ENCODE data around the gene CCDC59. TPM values are rescaled to one million over a fixed set of nuclear protein-coding genes. Genes with fewer than 3 reads are reported as not detected.
A peak's percentile ranks its signal among the peaks of the same experiment; 100 is the strongest.
"Not testable (repeated sequence)": the region's sequence is repeated elsewhere in the genome, so short reads cannot be mapped to it uniquely, and the experiment has no call there.

Gene CCDC59
- polyA plus RNA-seq, 1 donor from 2014 or later, result 64.5 TPM

GRCh38 chr12:82360834-82361233 lies 2.6 kb upstream of the CCDC59 start:
- H3K4me3 ChIP-seq (ENCODE audit: low read length); H3K9me2 ChIP-seq (ENCODE audit: insufficient read depth, low read length); H3K9ac ChIP-seq (ENCODE audit: low read length); H3K27me3 ChIP-seq (ENCODE audit: insufficient read depth, low read depth, low read length); H4K20me1 ChIP-seq (ENCODE audit: insufficient read depth); H2AFZ ChIP-seq (ENCODE audit: low read depth, low read length); H3K36me3 ChIP-seq (ENCODE audit: insufficient read depth, low read length); H3K9me3 ChIP-seq (ENCODE audit: low read length); H3K27ac ChIP-seq (ENCODE audit: low read length); H3F3A ChIP-seq (ENCODE audit: insufficient read depth, low read length, poor library complexity, severe bottlenecking); H3K4me2 ChIP-seq (ENCODE audit: low read length): not testable (repeated sequence)
- H3K79me2 ChIP-seq (replicated peaks; ENCODE audit: insufficient read depth, low read length), result peaks cover 32% of the 10 kb centered on the region

- Histone ChIP-seq H3K27ac (ENCODE audit: low read length) (no peak overlapping the region), H4K20me1 (ENCODE audit: insufficient read depth) (no peaks in the 10 kb centered on the region), H3K4me3 (ENCODE audit: low read length) (peak overlapping the region; percentile 79), H3K27me3 (ENCODE audit: insufficient read depth, low read depth, low read length) (no peaks in the 10 kb centered on the region), H3F3A (ENCODE audit: insufficient read depth, low read length, poor library complexity, severe bottlenecking) (no peaks in the 10 kb centered on the region), H2AFZ (ENCODE audit: low read depth, low read length) (peak overlapping the region; percentile 7), H3K36me3 (ENCODE audit: insufficient read depth, low read length) (no peaks in the 10 kb centered on the region), H3K4me2 (ENCODE audit: low read length) (peak overlapping the region; percentile 49), H3K9ac (ENCODE audit: low read length) (peak overlapping the region; percentile 94), H3K9me3 (ENCODE audit: low read length) (no peaks in the 10 kb centered on the region), H3K79me2 (replicated peaks; ENCODE audit: insufficient read depth, low read length) (peaks cover 34% of the 10 kb centered on the region), H3K9me2 (ENCODE audit: insufficient read depth, low read length) (no peaks in the 10 kb centered on the region)
- TF ChIP-seq, protein P1, sequence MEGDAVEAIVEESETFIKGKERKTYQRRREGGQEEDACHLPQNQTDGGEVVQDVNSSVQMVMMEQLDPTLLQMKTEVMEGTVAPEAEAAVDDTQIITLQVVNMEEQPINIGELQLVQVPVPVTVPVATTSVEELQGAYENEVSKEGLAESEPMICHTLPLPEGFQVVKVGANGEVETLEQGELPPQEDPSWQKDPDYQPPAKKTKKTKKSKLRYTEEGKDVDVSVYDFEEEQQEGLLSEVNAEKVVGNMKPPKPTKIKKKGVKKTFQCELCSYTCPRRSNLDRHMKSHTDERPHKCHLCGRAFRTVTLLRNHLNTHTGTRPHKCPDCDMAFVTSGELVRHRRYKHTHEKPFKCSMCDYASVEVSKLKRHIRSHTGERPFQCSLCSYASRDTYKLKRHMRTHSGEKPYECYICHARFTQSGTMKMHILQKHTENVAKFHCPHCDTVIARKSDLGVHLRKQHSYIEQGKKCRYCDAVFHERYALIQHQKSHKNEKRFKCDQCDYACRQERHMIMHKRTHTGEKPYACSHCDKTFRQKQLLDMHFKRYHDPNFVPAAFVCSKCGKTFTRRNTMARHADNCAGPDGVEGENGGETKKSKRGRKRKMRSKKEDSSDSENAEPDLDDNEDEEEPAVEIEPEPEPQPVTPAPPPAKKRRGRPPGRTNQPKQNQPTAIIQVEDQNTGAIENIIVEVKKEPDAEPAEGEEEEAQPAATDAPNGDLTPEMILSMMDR (IDR thresholded peaks at IDR 0.05; ENCODE audit: poor library complexity, severe bottlenecking), result no peak
- TF ChIP-seq EZH2 (IDR thresholded peaks at IDR 0.05; ENCODE audit: borderline replicate concordance, insufficient read depth, low read length, poor library complexity, severe bottlenecking) (no peak), MXI1 (conservative IDR thresholded peaks at IDR 0.05; ENCODE audit: poor library complexity, severe bottlenecking) (no peak), TAF1 (IDR thresholded peaks at IDR 0.05; ENCODE audit: low read depth) (no peak), EP300 (conservative IDR thresholded peaks at IDR 0.05; ENCODE audit: poor library complexity, severe bottlenecking) (no peak), POLR2AphosphoS5 (IDR thresholded peaks at IDR 0.05) (no peak), SMC3 (conservative IDR thresholded peaks at IDR 0.05; ENCODE audit: poor library complexity) (no peak), RAD21 (conservative IDR thresholded peaks at IDR 0.05) (no peak)
- TF ChIP-seq, protein P2, sequence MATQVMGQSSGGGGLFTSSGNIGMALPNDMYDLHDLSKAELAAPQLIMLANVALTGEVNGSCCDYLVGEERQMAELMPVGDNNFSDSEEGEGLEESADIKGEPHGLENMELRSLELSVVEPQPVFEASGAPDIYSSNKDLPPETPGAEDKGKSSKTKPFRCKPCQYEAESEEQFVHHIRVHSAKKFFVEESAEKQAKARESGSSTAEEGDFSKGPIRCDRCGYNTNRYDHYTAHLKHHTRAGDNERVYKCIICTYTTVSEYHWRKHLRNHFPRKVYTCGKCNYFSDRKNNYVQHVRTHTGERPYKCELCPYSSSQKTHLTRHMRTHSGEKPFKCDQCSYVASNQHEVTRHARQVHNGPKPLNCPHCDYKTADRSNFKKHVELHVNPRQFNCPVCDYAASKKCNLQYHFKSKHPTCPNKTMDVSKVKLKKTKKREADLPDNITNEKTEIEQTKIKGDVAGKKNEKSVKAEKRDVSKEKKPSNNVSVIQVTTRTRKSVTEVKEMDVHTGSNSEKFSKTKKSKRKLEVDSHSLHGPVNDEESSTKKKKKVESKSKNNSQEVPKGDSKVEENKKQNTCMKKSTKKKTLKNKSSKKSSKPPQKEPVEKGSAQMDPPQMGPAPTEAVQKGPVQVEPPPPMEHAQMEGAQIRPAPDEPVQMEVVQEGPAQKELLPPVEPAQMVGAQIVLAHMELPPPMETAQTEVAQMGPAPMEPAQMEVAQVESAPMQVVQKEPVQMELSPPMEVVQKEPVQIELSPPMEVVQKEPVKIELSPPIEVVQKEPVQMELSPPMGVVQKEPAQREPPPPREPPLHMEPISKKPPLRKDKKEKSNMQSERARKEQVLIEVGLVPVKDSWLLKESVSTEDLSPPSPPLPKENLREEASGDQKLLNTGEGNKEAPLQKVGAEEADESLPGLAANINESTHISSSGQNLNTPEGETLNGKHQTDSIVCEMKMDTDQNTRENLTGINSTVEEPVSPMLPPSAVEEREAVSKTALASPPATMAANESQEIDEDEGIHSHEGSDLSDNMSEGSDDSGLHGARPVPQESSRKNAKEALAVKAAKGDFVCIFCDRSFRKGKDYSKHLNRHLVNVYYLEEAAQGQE (IDR thresholded peaks at IDR 0.05; ENCODE audit: borderline replicate concordance), result no peak
Measured at GRCh38 chr12:82359115-82359478, 910 bp upstream of the CCDC59 start.

- peaks cover 34% of the 10 kb centered on the region for H3K79me2 ChIP-seq (replicated peaks; ENCODE audit: insufficient read depth, low read length)
- H3K9me2 ChIP-seq (ENCODE audit: insufficient read depth, low read length), result no peaks in the 10 kb centered on the region
- TF ChIP-seq SMC3 (conservative IDR thresholded peaks at IDR 0.05; ENCODE audit: poor library complexity) (no peak), RAD21 (conservative IDR thresholded peaks at IDR 0.05) (no peak), EZH2 (IDR thresholded peaks at IDR 0.05; ENCODE audit: borderline replicate concordance, insufficient read depth, low read length, poor library complexity, severe bottlenecking) (no peak), EP300 (conservative IDR thresholded peaks at IDR 0.05; ENCODE audit: poor library complexity, severe bottlenecking) (no peak), TAF1 (IDR thresholded peaks at IDR 0.05; ENCODE audit: low read depth) (no peak), MXI1 (conservative IDR thresholded peaks at IDR 0.05; ENCODE audit: poor library complexity, severe bottlenecking) (no peak), POLR2AphosphoS5 (IDR thresholded peaks at IDR 0.05) (no peak)
- TF ChIP-seq, protein P2 (IDR thresholded peaks at IDR 0.05; ENCODE audit: borderline replicate concordance), result no peak
- TF ChIP-seq, protein P1 (IDR thresholded peaks at IDR 0.05; ENCODE audit: poor library complexity, severe bottlenecking), result no peak
- peak overlapping the region; percentile 85 for H3K4me2 ChIP-seq (ENCODE audit: low read length)
- H3K27me3 ChIP-seq (ENCODE audit: insufficient read depth, low read depth, low read length), result no peaks in the 10 kb centered on the region
- H3F3A ChIP-seq (ENCODE audit: insufficient read depth, low read length, poor library complexity, severe bottlenecking), result no peaks in the 10 kb centered on the region
- no peaks in the 10 kb centered on the region for H3K9me3 ChIP-seq (ENCODE audit: low read length)
- no peaks in the 10 kb centered on the region for H4K20me1 ChIP-seq (ENCODE audit: insufficient read depth)
- H3K36me3 ChIP-seq (ENCODE audit: insufficient read depth, low read length), result no peaks in the 10 kb centered on the region
- H3K4me3 ChIP-seq (ENCODE audit: low read length), result peak overlapping the region; percentile 79
- peak overlapping the region; percentile 67 for H2AFZ ChIP-seq (ENCODE audit: low read depth, low read length)
- H3K27ac ChIP-seq (ENCODE audit: low read length), result peak overlapping the region; percentile 97
- peak overlapping the region; percentile 94 for H3K9ac ChIP-seq (ENCODE audit: low read length)
Measured at GRCh38 chr12:82357845-82358199, 365 bp downstream of the CCDC59 start.
